Gastrocnemius medialis (tissue), 4 donors: ENCODE results near the gene STAT1. TPM values are rescaled to one million over a fixed set of nuclear protein-coding genes. Genes with fewer than 3 reads are reported as not detected.
A peak's percentile ranks its signal among the peaks of the same experiment; 100 is the strongest.

Experiments used
- ATAC-seq, 2 donors: fragments of 150-250 bp; one replicate each; pipeline ENCODE4 v1.9.1; 2016
- DNase-seq, 2 donors: peaks; one replicate each; pipeline ENCODE4 v3.0.0-alpha.2; 2019
- H3K27ac ChIP-seq, 4 donors: fragments of 200-600 bp; sonication (generic); 1 replicate in 1 of 4; 2 replicates in 3 of 4; pipeline ENCODE4 v1.5.1; 2016 to 2018; ENCODE audit warnings: mild to moderate bottlenecking in 2 of 4, moderate library complexity in 1 of 4
- H3K27me3 ChIP-seq, 3 donors: fragments of 200-600 bp; sonication (generic) in 2 of 3; 1 replicate in 1 of 3; 2 replicates in 2 of 3; pipeline versions ENCODE4 v1.5.1 to v1.6.0; 2016 to 2019; ENCODE audit warnings: mild to moderate bottlenecking in 1 of 3, moderate library complexity in 1 of 3
- H3K36me3 ChIP-seq, 2 donors: fragments of 200-600 bp; sonication (generic) in 1 of 2; one replicate each; pipeline ENCODE4 v1.5.1; 2017 to 2018
- H3K4me1 ChIP-seq, 2 donors: fragments of 200-600 bp; sonication (generic) in 1 of 2; one replicate each; pipeline ENCODE4 v1.5.1; 2016 to 2017; ENCODE audit warnings: mild to moderate bottlenecking in 2 of 2
- H3K4me3 ChIP-seq, 4 donors: fragments of 200-600 bp; sonication (generic) in 3 of 4; 1 replicate in 1 of 4; 2 replicates in 3 of 4; pipeline ENCODE4 v1.5.1; 2016 to 2019; ENCODE audit warnings: mild to moderate bottlenecking in 2 of 4
- H3K9me3 ChIP-seq, 3 donors: fragments of 200-600 bp; sonication (generic) in 2 of 3; 1 replicate in 1 of 3; 2 replicates in 2 of 3; pipeline ENCODE4 v1.5.1; 2016 to 2019
- POLR2A ChIP-seq, 2 donors: fragments of 450-650 bp; IDR thresholded peaks; one replicate each; pipeline ENCODE4 v1.6.1; 2017; ENCODE audit warnings: antibody characterized with exemption in 2 of 2, mild to moderate bottlenecking in 2 of 2, moderate library complexity in 2 of 2
- in situ Hi-C, 4 donors: fragments of 200-750 bp; cut with MboI; loops; one replicate each; pipeline versions ENCODE4 v1.15.0 to v1.8.0; 2017; ENCODE audit warnings: low sequenced_read_pairs in 4 of 4
- intact Hi-C: fragments of 100-400 bp; cut with DNase I; formaldehyde crosslinking; loops from one replicate; pipeline ENCODE4 v1.15.1; 2023; ENCODE audit warnings: low total_unique reads
- total RNA-seq, 4 donors: library from RNA; depleted of rRNA; stranded (reverse); fragments of >200 nt; gene quantifications; one replicate each; pipeline versions ENCODE4 v1.1.0 to v1.2.3, GENCODE V29; 2016
- TF ChIP-seq, protein P1 (sequence below), 5 experiments: fragments of 450-650 bp in 3 of 5; fragments of 200-600 bp in 2 of 5; sonication (generic) in 2 of 5; IDR thresholded peaks in 4 of 5; conservative IDR thresholded peaks in 1 of 5; 1 replicate in 4 of 5; 2 replicates in 1 of 5; pipeline ENCODE4 v1.5.1; 2016 to 2019; ENCODE audit warnings: antibody characterized with exemption in 5 of 5, mild to moderate bottlenecking in 3 of 5, moderate library complexity in 3 of 5

Gene STAT1
- total RNA-seq, 4 donors from 2014 or later, result 23.0 to 36.9 (median 28.6) TPM

DNA sequence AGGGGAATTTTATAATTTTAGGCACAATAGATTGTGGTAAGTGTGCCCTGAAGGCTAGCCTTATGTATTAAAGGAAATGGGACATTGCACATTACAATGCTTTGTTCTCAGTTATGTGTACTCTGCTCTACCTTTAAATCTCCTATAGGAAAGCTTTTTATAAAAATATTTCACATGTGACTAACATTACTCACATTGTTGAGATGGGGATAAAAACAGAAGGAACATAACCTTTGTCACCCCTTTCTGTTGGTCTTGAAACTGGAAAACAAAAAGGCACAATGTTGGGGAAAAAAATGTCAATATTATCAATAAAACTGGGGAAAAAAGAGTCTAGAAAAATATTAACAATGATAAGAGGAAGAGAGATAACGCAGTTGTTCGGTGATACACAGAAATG is 17.3 kb upstream of the STAT1 start:
- Histone ChIP-seq H3K27ac (no peak overlapping the region), H3K4me3 (no peak overlapping the region), H3K9me3 (no peaks in the 10 kb centered on the region), H3K36me3 (no peaks in the 10 kb centered on the region), H3K27me3 (no peaks in the 10 kb centered on the region), H3K4me1 (no peaks in the 10 kb centered on the region)
- intact Hi-C loops, result loop anchor here (5.0 kb wide), 1 partner anchor 249 kb away; no protein-coding TSS in a partner anchor
- TF ChIP-seq POLR2A (IDR thresholded peaks at IDR 0.05), result no peak
- TF ChIP-seq, protein P1, sequence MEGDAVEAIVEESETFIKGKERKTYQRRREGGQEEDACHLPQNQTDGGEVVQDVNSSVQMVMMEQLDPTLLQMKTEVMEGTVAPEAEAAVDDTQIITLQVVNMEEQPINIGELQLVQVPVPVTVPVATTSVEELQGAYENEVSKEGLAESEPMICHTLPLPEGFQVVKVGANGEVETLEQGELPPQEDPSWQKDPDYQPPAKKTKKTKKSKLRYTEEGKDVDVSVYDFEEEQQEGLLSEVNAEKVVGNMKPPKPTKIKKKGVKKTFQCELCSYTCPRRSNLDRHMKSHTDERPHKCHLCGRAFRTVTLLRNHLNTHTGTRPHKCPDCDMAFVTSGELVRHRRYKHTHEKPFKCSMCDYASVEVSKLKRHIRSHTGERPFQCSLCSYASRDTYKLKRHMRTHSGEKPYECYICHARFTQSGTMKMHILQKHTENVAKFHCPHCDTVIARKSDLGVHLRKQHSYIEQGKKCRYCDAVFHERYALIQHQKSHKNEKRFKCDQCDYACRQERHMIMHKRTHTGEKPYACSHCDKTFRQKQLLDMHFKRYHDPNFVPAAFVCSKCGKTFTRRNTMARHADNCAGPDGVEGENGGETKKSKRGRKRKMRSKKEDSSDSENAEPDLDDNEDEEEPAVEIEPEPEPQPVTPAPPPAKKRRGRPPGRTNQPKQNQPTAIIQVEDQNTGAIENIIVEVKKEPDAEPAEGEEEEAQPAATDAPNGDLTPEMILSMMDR (IDR thresholded peaks at IDR 0.05 in 4 of 5, conservative IDR thresholded peaks at IDR 0.05 in 1 of 5), result no peak
- no peak for DNase-seq
- no peak for ATAC-seq
- in situ Hi-C loops, result no loop called here

DNA sequence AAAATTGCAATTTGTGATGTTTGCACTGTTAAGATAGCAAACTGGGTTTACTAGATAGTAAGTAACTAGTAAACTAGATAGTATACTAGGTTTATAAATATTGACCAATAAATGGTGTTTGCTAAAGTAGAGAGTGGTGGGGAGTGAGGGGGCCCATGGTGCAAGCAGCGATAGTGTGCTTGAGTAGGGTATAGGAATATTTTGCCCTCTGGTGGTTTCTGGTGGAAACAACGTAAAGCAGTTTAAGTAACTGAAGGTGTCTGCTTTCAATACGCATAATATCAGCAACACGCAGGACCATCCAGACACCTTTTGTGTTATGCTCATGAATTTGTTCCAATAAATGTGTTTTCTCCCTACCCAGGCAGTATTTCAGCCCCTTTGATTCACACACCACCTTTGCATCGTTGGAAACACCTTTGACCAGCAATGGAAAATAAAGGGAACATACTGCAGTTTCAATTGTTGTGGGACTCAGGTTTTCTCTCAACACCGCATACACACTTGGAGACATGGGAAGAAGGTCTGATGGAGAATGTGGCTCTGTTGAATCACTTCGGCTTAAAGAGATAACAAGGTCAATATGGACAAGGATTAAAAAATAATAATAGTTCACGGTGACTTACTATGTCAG is 16.7 kb upstream of the STAT1 start:
- ATAC-seq, result peak in 1 of 2 donors; percentile 85
- no peak overlapping the region for H3K4me3 ChIP-seq
- in situ Hi-C loops, result no loop called here

DNA sequence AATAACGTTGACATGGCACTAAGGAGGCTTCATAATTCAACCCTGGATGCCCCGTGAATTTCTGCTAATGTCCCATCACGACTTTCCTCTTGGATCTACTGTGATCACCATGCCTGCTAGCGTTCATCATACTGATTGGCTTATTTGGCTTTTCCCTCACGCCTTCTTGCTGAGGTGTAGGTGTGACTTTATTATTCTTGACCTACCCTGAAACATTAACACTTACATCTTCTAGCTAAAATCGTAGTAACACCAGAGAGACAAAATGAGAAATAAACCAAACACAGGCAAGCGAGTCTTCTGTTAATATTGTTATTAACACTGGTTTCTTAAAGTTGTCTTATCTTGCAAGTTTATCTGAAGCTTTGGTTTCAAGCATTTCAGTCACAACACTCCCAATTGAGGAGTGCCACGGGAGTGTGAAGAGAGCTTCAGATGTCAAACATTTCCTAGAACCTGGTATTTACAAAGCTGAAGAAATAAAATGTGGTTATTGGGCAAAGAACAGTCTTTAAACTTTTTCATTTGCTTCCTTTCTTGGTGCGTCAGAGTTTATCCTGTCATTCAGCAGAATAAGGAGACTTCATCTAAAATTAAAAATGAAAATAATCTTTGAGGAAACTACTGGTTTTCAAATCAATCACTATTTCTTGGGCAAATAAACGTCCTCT is 15.4 kb upstream of the STAT1 start:
- Histone ChIP-seq H3K4me3 (no peak overlapping the region), H3K36me3 (no peaks in the 10 kb centered on the region), H3K4me1 (no peaks in the 10 kb centered on the region), H3K27me3 (no peaks in the 10 kb centered on the region), H3K27ac (no peak overlapping the region), H3K9me3 (no peaks in the 10 kb centered on the region)
- TF ChIP-seq, protein P1 (IDR thresholded peaks at IDR 0.05 in 4 of 5, conservative IDR thresholded peaks at IDR 0.05 in 1 of 5), result no peak
- no peak for TF ChIP-seq POLR2A (IDR thresholded peaks at IDR 0.05)
- in situ Hi-C loops (no loop called here), intact Hi-C loops (no loop called here)
- no peak for DNase-seq
- no peak for ATAC-seq

More for the DNA sequence above, 16.7 kb upstream of the STAT1 start:
- Histone ChIP-seq H3K27ac (no peak overlapping the region), H3K36me3 (no peaks in the 10 kb centered on the region), H3K4me1 (no peaks in the 10 kb centered on the region), H3K27me3 (no peaks in the 10 kb centered on the region), H3K9me3 (no peaks in the 10 kb centered on the region)
- intact Hi-C loops, result loop anchor here (5.0 kb wide), 1 partner anchor 248 kb away; no protein-coding TSS in a partner anchor
- no peak for DNase-seq
- TF ChIP-seq, protein P1 (IDR thresholded peaks at IDR 0.05 in 4 of 5, conservative IDR thresholded peaks at IDR 0.05 in 1 of 5), result peak; percentile 35 to 62 (median 50)
- TF ChIP-seq POLR2A (IDR thresholded peaks at IDR 0.05), result no peak

DNA sequence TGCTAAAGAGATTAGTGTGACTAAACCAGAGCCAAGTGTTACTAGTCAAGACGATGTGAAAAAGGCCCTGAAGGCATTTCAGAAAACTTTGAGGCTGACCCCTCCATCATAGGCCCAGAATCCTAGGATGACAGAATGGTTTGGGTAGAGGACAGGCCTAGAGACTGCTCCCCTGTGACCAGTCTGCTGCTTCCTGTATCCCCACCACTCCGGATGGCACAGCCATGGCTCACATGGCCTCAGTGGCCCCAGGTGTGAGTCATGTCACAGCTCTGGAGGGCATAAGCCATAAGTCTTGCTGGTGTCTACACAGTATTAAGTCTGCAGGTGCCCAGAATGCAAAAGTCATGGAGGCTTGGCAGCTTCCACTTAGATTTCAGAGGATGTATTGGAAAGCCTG is 12.4 kb upstream of the STAT1 start:
- H3K36me3 ChIP-seq, result no peaks in the 10 kb centered on the region
- no peaks in the 10 kb centered on the region for H3K9me3 ChIP-seq
- no peak overlapping the region for H3K4me3 ChIP-seq
- ATAC-seq (no peak), DNase-seq (no peak)
- TF ChIP-seq POLR2A (IDR thresholded peaks at IDR 0.05), result no peak
- TF ChIP-seq, protein P1 (IDR thresholded peaks at IDR 0.05 in 4 of 5, conservative IDR thresholded peaks at IDR 0.05 in 1 of 5), result no peak
- no peaks in the 10 kb centered on the region for H3K27me3 ChIP-seq
- intact Hi-C loops, result no loop called here
- no peak overlapping the region for H3K27ac ChIP-seq
- in situ Hi-C loops, result no loop called here
- peaks cover 0 to under 1% of the 10 kb centered on the region in 2 donors for H3K4me1 ChIP-seq
